HepG2 (cell line): ENCODE data around the gene CTNNA2. TPM values are rescaled to one million over a fixed set of nuclear protein-coding genes. Genes with fewer than 3 reads are reported as not detected.

Experiments
- ATAC-seq: fragments of 200-7000 bp; cut with Tn5 transposase; 3 replicates; pipeline ENCODE4 v1.9.1; 2020; ENCODE audit warnings: mild to moderate bottlenecking, moderate library complexity
- BruUV-seq: library from RNA; stranded (reverse); fragments of 400-500 nt; replicated peaks from 2 replicates; lab custom pipeline; 2021; lab: Mats Ljungman, UMichigan
- CTCF ChIA-PET: fragments of 300-600 bp; formaldehyde crosslinking; extraction: SDS; loops from one replicate; lab custom pipeline; 2021; ENCODE audit warnings: low total read pairs, inconsistent platforms, low intra/inter-chr PET ratio; lab: Yijun Ruan, JAX
- POLR2A ChIA-PET: fragments of 350-600 bp; sonication (Branson Sonifier 250); formaldehyde crosslinking; loops from one replicate; lab custom pipeline; 2020; ENCODE audit warnings: antibody characterized with exemption, inconsistent platforms; lab: Yijun Ruan, JAX
- DNase-seq: peaks from one replicate; pipeline ENCODE4 v3.0.0-alpha.2; 2015; ENCODE audit warnings: low spot score
- FAIRE-seq: peaks from 3 replicates; lab custom pipeline; 2011; peaks lifted over from hg19 to GRCh38; lab: Jason Lieb, UNC
- H2AFZ ChIP-seq: one replicate; pipeline ENCODE4 v1.6.1; 2011; ENCODE audit warnings: low read length, inconsistent platforms
- H3K27ac ChIP-seq: fragments of 300-600 bp; 3 replicates; pipeline ENCODE4 v1.8.0; 2011; ENCODE audit warnings: mixed run types, mild to moderate bottlenecking, mixed read lengths, low read length, inconsistent platforms; ENCODE audit not compliant: insufficient read depth; ENCODE audit errors: extremely low read length
- H3K27me3 ChIP-seq, 2 experiments: fragments of 200-600 bp in 1 of 2; 2 replicates in 1 of 2; 3 replicates in 1 of 2; pipeline versions ENCODE4 v1.6.0 to v1.8.0; 2011; ENCODE audit warnings: low read length in 2 of 2, mild to moderate bottlenecking in 2 of 2, moderate library complexity in 2 of 2, inconsistent platforms in 1 of 2; ENCODE audit not compliant: insufficient read depth in 2 of 2, control insufficient read depth in 1 of 2
- H3K36me3 ChIP-seq, 2 experiments: fragments of 200-600 bp in 1 of 2; replicated peaks in 1 of 2; 2 replicates in 1 of 2; 3 replicates in 1 of 2; pipeline versions ENCODE4 v1.5.1 to v1.8.0; 2011; ENCODE audit warnings: low read length in 2 of 2, inconsistent platforms in 1 of 2; ENCODE audit not compliant: insufficient read depth in 2 of 2, control insufficient read depth in 1 of 2
- H3K4me1 ChIP-seq: 2 replicates; pipeline ENCODE4 v1.5.1; 2012; ENCODE audit warnings: low read length, inconsistent platforms; ENCODE audit not compliant: insufficient read depth
- H3K4me2 ChIP-seq: 2 replicates; pipeline ENCODE4 v1.6.0; 2011; ENCODE audit warnings: low read depth, low read length, inconsistent platforms
- H3K4me3 ChIP-seq, 3 experiments: fragments of 200-600 bp in 1 of 3; sonication (generic), shearing (Covaris generic) in 1 of 3; replicated peaks in 1 of 3; 2 replicates each; pipeline ENCODE4 v1.5.1; 2011 to 2016; ENCODE audit warnings: low read length in 3 of 3, inconsistent platforms in 2 of 3, low read depth in 2 of 3, mild to moderate bottlenecking in 2 of 3, control low read depth in 1 of 3, mixed read lengths in 1 of 3; ENCODE audit not compliant: insufficient read depth in 1 of 3
- H3K79me2 ChIP-seq: one replicate; pipeline ENCODE4 v1.6.1; 2011; ENCODE audit warnings: low read length, inconsistent platforms; ENCODE audit not compliant: insufficient read depth
- H3K9ac ChIP-seq: 2 replicates; pipeline ENCODE4 v1.6.0; 2011; ENCODE audit warnings: mild to moderate bottlenecking, low read depth, low read length, inconsistent platforms; ENCODE audit not compliant: insufficient read depth
- H3K9me3 ChIP-seq: 2 replicates; pipeline ENCODE4 v1.5.1; 2012; ENCODE audit warnings: mild to moderate bottlenecking, low read length
- H4K20me1 ChIP-seq: 2 replicates; pipeline ENCODE4 v1.6.0; 2011; ENCODE audit warnings: inconsistent platforms, mild to moderate bottlenecking, low read length, moderate library complexity; ENCODE audit not compliant: insufficient read depth
- GZF1 ChIP-seq: sonication (generic); formaldehyde crosslinking; IDR thresholded peaks from 2 replicates; pipeline ENCODE4 v1.5.1; 2020; ENCODE audit warnings: mild to moderate bottlenecking, missing genetic modification reagents
- HOXA3 ChIP-seq: sonication (generic); formaldehyde crosslinking; IDR thresholded peaks from 2 replicates; pipeline ENCODE4 v1.5.0; 2020; ENCODE audit warnings: missing genetic modification reagents
- MTA1 ChIP-seq: sonication (generic); formaldehyde crosslinking; IDR thresholded peaks from 2 replicates; pipeline ENCODE4 v1.4.0; 2020; ENCODE audit warnings: missing genetic modification reagents, mild to moderate bottlenecking, borderline replicate concordance
- NBN ChIP-seq: fragments of 450-650 bp; conservative IDR thresholded peaks from 2 replicates; pipeline ENCODE4 v1.6.1; 2017
- RFXAP ChIP-seq: sonication (generic); formaldehyde crosslinking; IDR thresholded peaks from 2 replicates; pipeline ENCODE4 v1.4.0; 2020; ENCODE audit warnings: missing genetic modification reagents, borderline replicate concordance
- USF2 ChIP-seq, 2 experiments: sonication (generic) in 1 of 2; formaldehyde crosslinking in 1 of 2; IDR thresholded peaks; 2 replicates each; pipeline versions ENCODE4 v1.5.1 to v1.6.1; 2011 to 2020; ENCODE audit warnings: borderline replicate concordance in 1 of 2, low read depth in 1 of 2, low read length in 1 of 2, mild to moderate bottlenecking in 1 of 2, missing genetic modification reagents in 1 of 2, moderate library complexity in 1 of 2
- ZBTB7A ChIP-seq: sonication (generic); formaldehyde crosslinking; IDR thresholded peaks from 2 replicates; pipeline ENCODE4 v1.8.0; 2022; ENCODE audit warnings: mild to moderate bottlenecking, missing genetic modification reagents
- ZFP36 ChIP-seq: fragments of 150-350 bp; IDR thresholded peaks from 2 replicates; pipeline ENCODE4 v1.6.1; 2018; ENCODE audit warnings: borderline replicate concordance, low read length, low read depth; ENCODE audit not compliant: partially characterized antibody
- ZNF407 ChIP-seq: sonication (generic); formaldehyde crosslinking; IDR thresholded peaks from one replicate; pipeline ENCODE4 v1.5.1; 2020; ENCODE audit warnings: mild to moderate bottlenecking, missing genetic modification reagents; ENCODE audit errors: not compliant biosample characterization
- ZNF563 ChIP-seq: sonication (generic); formaldehyde crosslinking; IDR thresholded peaks from 2 replicates; pipeline ENCODE4 v1.8.0; 2022; ENCODE audit warnings: mild to moderate bottlenecking, moderate library complexity, missing genetic modification reagents
- ZNF720 ChIP-seq: sonication (generic); formaldehyde crosslinking; IDR thresholded peaks from 2 replicates; pipeline ENCODE4 v1.4.0; 2020; ENCODE audit warnings: missing genetic modification reagents
- ZNF841 ChIP-seq: sonication (generic); formaldehyde crosslinking; IDR thresholded peaks from 2 replicates; pipeline ENCODE4 v1.8.1; 2023; ENCODE audit warnings: missing genetic modification reagents, borderline replicate concordance
- WGBS: methylation state at CpG from one replicate; pipeline ENCODE4 v1.1.6; 2017; ENCODE audit warnings: low lambda C conversion rate; 5-methylcytosine and 5-hydroxymethylcytosine counted together
- in situ Hi-C: cut with HindIII; loops from 2 replicates; pipeline ENCODE4 v1.10.0; 2017; ENCODE audit warnings: low pct_unique_long_range_greater_than_20kb; ENCODE audit not compliant: extremely low pct_ligation_motif_present
- intact Hi-C: fragments of 100-400 bp; cut with micrococcal nuclease; formaldehyde crosslinking; loops from one replicate; pipeline ENCODE4 v1.10.0; 2022; ENCODE audit not compliant: unreplicated experiment
- polyA plus RNA-seq, 8 experiments: library from polyadenylated mRNA; depleted of rRNA in 3 of 8; stranded (reverse) in 7 of 8; unstranded in 1 of 8; fragments of >200 nt; fragmentation: Illumina TruSeq in 4 of 8; extraction: Trizol in 4 of 8; gene quantifications; 2 replicates each; pipeline versions ENCODE4 v1.2.1 to v1.2.3, GENCODE V29; 2011 to 2016; ENCODE audit warnings: low read depth in 4 of 8, missing spikeins in 1 of 8, mixed read lengths in 1 of 8; ENCODE audit not compliant: insufficient read depth in 1 of 8
- total RNA-seq, 5 experiments: library from RNA; depleted of rRNA; stranded (reverse); fragments of >200 nt; fragmentation: Illumina TruSeq; extraction: Trizol; gene quantifications; 2 replicates each; pipeline ENCODE4 v1.2.3, GENCODE V29; 2016; ENCODE audit warnings: low read depth in 1 of 5

CTNNA2 gene
- total and polyA plus RNA-seq, 2 of the 13 experiments (the other 11 are each of a cell fraction or from before 2014, with no cell fraction given): not detected

GRCh38 chr2:80019571-80020460, 507.0 kb downstream of the CTNNA2 start:
- H3K79me2 ChIP-seq: no peaks in the 10 kb centered on the region
- no TSS peak for BruUV-seq
- no peak for TF ChIP-seq NBN
- no peak for TF ChIP-seq GZF1
- no peak for TF ChIP-seq ZNF720 (CRISPR knock-in tag)
- TF ChIP-seq USF2 (IDR thresholded peaks at IDR 0.05; ENCODE audit: low read depth, low read length): no peak
- no peak for TF ChIP-seq USF2 (CRISPR knock-in tag; IDR thresholded peaks at IDR 0.05; ENCODE audit: borderline replicate concordance)
- no peak for TF ChIP-seq RFXAP
- no peak for TF ChIP-seq ZNF407 (CRISPR knock-in tag)
- TF ChIP-seq ZNF563 (CRISPR knock-in tag): no peak
- TF ChIP-seq ZNF841 (CRISPR knock-in tag): no peak
- no peak for TF ChIP-seq ZFP36
- TF ChIP-seq HOXA3 (CRISPR knock-in tag): no peak
- no peak for TF ChIP-seq MTA1 (CRISPR knock-in tag)
- no peak for TF ChIP-seq ZBTB7A (CRISPR knock-in tag)

More at GRCh38 chr2:80019571-80020460, 507.0 kb downstream of the CTNNA2 start:
- no peaks in the 10 kb centered on the region for H4K20me1 ChIP-seq
- no peaks in the 10 kb centered on the region for H3K9me3 ChIP-seq
- no peak overlapping the region for H2AFZ ChIP-seq
- no peak overlapping the region for H3K9ac ChIP-seq
- no peak overlapping the region for H3K4me3 ChIP-seq
- no peaks in the 10 kb centered on the region for H3K27me3 ChIP-seq
- CTCF ChIA-PET: no interaction called here
- no peak overlapping the region for H3K4me2 ChIP-seq
- WGBS: 43% methylated on average over 6 of the region's 6 CpGs
- FAIRE-seq (no peak), DNase-seq (no peak), ATAC-seq (no peak)
- H3K27ac ChIP-seq: no peak overlapping the region
- intact Hi-C loops (no loop called here), in situ Hi-C loops (no loop called here)
- peaks cover 10% of the 10 kb centered on the region for H3K4me1 ChIP-seq
- POLR2A ChIA-PET: no interaction called here
- no peaks in the 10 kb centered on the region for H3K36me3 ChIP-seq
